DMS53 treated with DMSO at 0.1 percent for 48 hours (cell line): ENCODE data around the gene HMBS.
"Not testable (repeated sequence)": the region's sequence is repeated elsewhere in the genome, so short reads cannot be mapped to it uniquely, and the experiment has no call there.

Experiments
- DNase-seq: peaks from one replicate; lab custom pipeline; 2025; ENCODE audit not compliant: unreplicated experiment; lab: John Stamatoyannopoulos, UW

The HMBS gene

GRCh38 chr11:119118227-119118626, 33.5 kb downstream of the HMBS start:
- no peak for DNase-seq

- DNase-seq, result no peak
Observed at GRCh38 chr11:119118946-119119345, 34.3 kb downstream of the HMBS start.

DNA sequence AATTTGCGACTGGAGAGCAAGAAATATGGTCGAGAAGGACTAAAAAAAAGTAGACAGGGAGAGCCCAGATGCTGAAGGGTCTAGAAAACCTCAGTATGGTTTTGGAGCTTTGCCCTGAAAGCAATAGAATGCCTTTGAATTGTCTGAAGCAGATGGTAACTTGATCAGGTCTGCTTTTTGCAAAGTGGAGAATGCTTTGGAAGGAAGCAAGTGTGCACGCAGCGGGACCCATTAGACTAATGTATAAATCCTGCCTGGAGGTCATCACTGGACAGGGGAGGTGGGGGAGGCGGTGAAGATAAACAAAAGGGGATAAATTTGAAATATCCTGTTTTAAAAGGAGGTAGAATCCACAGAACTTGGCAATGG, 35.9 kb downstream of the HMBS start:
- no peak for DNase-seq

GRCh38 chr11:119121008-119121810, 36.5 kb downstream of the HMBS start, which contains the start of gene HINFP:
Gene HINFP, plus strand, starts transcription at chr11:119121580. Its CDS starts 5,365 bp downstream, at chr11:119126945.
- peak; percentile 98 for DNase-seq

GRCh38 chr11:119121811-119122124, 37.1 kb downstream of the HMBS start:
- no peak for DNase-seq

DNA sequence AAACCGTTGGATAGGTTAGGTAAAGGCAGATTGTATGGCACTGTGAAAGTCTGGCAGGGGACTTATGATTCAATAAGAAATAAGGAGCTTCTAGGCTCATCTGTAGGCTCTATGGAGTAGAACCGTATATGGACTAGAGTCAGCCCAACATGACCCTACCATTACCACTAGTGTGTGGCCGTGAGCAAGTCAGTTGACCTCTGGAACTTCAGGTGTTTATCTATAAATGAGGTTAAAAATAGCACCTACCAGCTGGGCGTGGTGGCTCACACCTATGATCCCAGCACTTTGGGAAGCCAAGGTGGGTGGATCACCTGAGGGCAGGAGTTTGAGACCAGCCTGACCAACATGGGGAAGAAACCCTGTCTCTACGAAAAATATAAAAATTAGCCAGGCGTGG, 41.1 kb downstream of the HMBS start:
- DNase-seq, result no peak

GRCh38 chr11:119126675-119127268, 42.1 kb downstream of the HMBS start:
- no peak for DNase-seq

DNA sequence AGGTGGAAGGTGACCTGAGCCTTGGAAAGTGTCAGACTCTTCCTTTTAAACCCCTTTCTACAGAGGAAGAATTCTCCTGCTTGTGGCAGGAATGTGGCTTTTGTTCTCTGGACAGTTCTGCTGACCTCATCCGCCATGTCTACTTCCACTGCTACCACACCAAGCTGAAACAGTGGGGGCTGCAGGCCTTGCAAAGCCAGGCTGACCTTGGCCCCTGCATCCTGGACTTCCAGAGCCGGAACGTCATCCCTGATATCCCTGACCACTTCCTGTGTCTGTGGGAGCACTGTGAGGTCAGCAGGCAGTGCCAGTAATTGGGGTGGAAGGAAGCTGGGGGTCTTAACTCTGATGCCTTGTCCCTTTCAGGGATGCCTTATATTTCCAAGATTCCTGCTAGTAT, 46.0 kb downstream of the HMBS start:
- DNase-seq, result no peak

GRCh38 chr11:119134389-119134978, 49.8 kb downstream of the HMBS start:
- no peak for DNase-seq

GRCh38 chr11:119139276-119139675, 54.6 kb downstream of the HMBS start:
- not testable (repeated sequence) for DNase-seq
